Endothelial cell (in vitro differentiated cells): Measurements from ENCODE around the gene DCTD. TPM values are rescaled to one million over a fixed set of nuclear protein-coding genes. Genes with fewer than 3 reads are reported as not detected.
A peak's percentile ranks its signal among the peaks of the same experiment; 100 is the strongest.

Source experiments
- DNase-seq: peaks from one replicate; pipeline ENCODE4 v3.0.0; 2021; ENCODE audit warnings: low spot score
- H3K27ac Mint-ChIP-seq: one replicate; pipeline ENCODE4 v1.8.0; 2021; ENCODE audit warnings: mixed read lengths, inconsistent platforms; ENCODE audit not compliant: unreplicated experiment
- H3K27me3 Mint-ChIP-seq: one replicate; pipeline ENCODE4 v1.8.0; 2021; ENCODE audit warnings: mild to moderate bottlenecking, moderate library complexity, mixed read lengths, inconsistent platforms; ENCODE audit not compliant: unreplicated experiment
- H3K36me3 Mint-ChIP-seq: one replicate; pipeline ENCODE4 v1.8.0; 2021; ENCODE audit warnings: mild to moderate bottlenecking, low read depth, mixed read lengths, inconsistent platforms; ENCODE audit not compliant: unreplicated experiment
- H3K4me1 Mint-ChIP-seq: one replicate; pipeline ENCODE4 v1.8.0; 2021; ENCODE audit warnings: mild to moderate bottlenecking, mixed read lengths, inconsistent platforms; ENCODE audit not compliant: unreplicated experiment
- H3K4me3 Mint-ChIP-seq: one replicate; pipeline ENCODE4 v1.8.0; 2021; ENCODE audit warnings: mild to moderate bottlenecking, mixed read lengths, inconsistent platforms; ENCODE audit not compliant: unreplicated experiment
- H3K9me3 Mint-ChIP-seq: one replicate; pipeline ENCODE4 v1.8.0; 2021; ENCODE audit warnings: mixed read lengths, inconsistent platforms; ENCODE audit not compliant: unreplicated experiment
- total RNA-seq: library from RNA; stranded (reverse); fragmentation: NEBNext Ultra II Directional; extraction: Animal tissue kit (Norgen Biotek cat#: 25700); gene quantifications from one replicate; pipeline ENCODE4 v1.2.1, GENCODE V29; 2021; ENCODE audit not compliant: unreplicated experiment
- TF ChIP-seq, protein P1 (sequence below): fragments of 200-600 bp; sonication (generic); IDR thresholded peaks from one replicate; pipeline ENCODE4 v1.5.0; 2021; ENCODE audit warnings: antibody characterized with exemption; ENCODE audit not compliant: unreplicated experiment

The DCTD gene
- total RNA-seq, 1 donor from 2014 or later = 115 TPM

- TF ChIP-seq, protein P1, sequence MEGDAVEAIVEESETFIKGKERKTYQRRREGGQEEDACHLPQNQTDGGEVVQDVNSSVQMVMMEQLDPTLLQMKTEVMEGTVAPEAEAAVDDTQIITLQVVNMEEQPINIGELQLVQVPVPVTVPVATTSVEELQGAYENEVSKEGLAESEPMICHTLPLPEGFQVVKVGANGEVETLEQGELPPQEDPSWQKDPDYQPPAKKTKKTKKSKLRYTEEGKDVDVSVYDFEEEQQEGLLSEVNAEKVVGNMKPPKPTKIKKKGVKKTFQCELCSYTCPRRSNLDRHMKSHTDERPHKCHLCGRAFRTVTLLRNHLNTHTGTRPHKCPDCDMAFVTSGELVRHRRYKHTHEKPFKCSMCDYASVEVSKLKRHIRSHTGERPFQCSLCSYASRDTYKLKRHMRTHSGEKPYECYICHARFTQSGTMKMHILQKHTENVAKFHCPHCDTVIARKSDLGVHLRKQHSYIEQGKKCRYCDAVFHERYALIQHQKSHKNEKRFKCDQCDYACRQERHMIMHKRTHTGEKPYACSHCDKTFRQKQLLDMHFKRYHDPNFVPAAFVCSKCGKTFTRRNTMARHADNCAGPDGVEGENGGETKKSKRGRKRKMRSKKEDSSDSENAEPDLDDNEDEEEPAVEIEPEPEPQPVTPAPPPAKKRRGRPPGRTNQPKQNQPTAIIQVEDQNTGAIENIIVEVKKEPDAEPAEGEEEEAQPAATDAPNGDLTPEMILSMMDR = no peak
- DNase-seq = no peak
- Mint-ChIP-seq H3K4me3 (no peak overlapping the region), H3K36me3 (peaks cover 41% of the 10 kb centered on the region), H3K27me3 (peaks cover 3% of the 10 kb centered on the region), H3K4me1 (peaks cover 6% of the 10 kb centered on the region), H3K27ac (no peak overlapping the region), H3K9me3 (no peaks in the 10 kb centered on the region)
These were observed 9.1 kb downstream of the DCTD start for GRCh38 chr4:182908124-182908523.

DNA sequence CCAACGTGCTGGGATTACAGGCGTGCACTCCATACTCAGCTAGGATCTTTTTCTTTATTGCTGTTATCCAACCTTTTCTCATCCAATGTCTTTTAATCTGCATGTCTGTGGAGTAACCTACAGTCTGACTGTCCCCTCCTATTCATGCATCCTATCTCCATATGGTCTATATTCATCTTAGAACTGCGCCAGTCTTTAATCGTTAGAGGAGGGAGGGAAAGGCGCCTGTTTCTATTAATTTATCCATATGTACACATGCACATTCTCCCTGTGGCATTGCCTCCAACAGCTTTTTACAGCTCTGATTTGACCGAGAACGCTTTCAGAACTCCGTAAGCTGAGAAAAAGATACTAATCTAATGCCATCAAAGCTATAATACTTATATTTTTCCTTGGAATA lies 9.8 kb downstream of the DCTD start:
- peaks cover 37% of the 10 kb centered on the region for H3K36me3 Mint-ChIP-seq
- TF ChIP-seq, protein P1 = no peak
- H3K4me3 Mint-ChIP-seq = no peak overlapping the region
- DNase-seq = no peak
- peaks cover 5% of the 10 kb centered on the region for H3K4me1 Mint-ChIP-seq
- H3K27ac Mint-ChIP-seq = no peak overlapping the region
- H3K27me3 Mint-ChIP-seq = peaks cover 3% of the 10 kb centered on the region
- no peaks in the 10 kb centered on the region for H3K9me3 Mint-ChIP-seq

- peaks cover 36% of the 10 kb centered on the region for H3K36me3 Mint-ChIP-seq
- peaks cover 3% of the 10 kb centered on the region for H3K27me3 Mint-ChIP-seq
- no peak for DNase-seq
- H3K9me3 Mint-ChIP-seq = no peaks in the 10 kb centered on the region
- H3K27ac Mint-ChIP-seq = no peak overlapping the region
- no peak overlapping the region for H3K4me3 Mint-ChIP-seq
- TF ChIP-seq, protein P1 = no peak
- peaks cover 5% of the 10 kb centered on the region for H3K4me1 Mint-ChIP-seq
These were observed 10.4 kb downstream of the DCTD start for GRCh38 chr4:182906786-182907185.

DNA sequence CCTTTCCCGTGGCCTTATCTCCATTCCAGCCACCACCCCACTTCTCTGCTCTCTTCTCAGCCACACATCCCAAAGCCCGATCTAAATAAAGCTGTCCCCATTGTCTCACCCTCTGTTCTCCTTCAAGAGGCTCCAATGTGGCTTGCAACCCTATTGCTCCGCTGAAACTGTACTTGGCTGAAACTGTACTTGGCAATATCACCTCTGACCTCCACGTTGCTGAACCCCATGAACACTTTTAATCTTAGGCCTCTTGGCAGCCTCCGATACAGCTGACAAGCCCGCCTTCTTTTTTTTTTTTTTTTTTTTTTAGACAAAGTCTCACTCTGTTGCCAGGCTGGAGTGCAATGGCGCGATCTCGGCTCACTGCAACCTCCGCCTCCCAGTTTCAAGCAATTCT lies 12.1 kb downstream of the DCTD start:
- H3K4me3 Mint-ChIP-seq = no peak overlapping the region
- peaks cover 32% of the 10 kb centered on the region for H3K36me3 Mint-ChIP-seq
- TF ChIP-seq, protein P1 = no peak
- H3K9me3 Mint-ChIP-seq = no peaks in the 10 kb centered on the region
- no peak for DNase-seq
- H3K27me3 Mint-ChIP-seq = peaks cover 3% of the 10 kb centered on the region
- peak overlapping the region; percentile 26 for H3K27ac Mint-ChIP-seq
- H3K4me1 Mint-ChIP-seq = peaks cover 5% of the 10 kb centered on the region

DNA sequence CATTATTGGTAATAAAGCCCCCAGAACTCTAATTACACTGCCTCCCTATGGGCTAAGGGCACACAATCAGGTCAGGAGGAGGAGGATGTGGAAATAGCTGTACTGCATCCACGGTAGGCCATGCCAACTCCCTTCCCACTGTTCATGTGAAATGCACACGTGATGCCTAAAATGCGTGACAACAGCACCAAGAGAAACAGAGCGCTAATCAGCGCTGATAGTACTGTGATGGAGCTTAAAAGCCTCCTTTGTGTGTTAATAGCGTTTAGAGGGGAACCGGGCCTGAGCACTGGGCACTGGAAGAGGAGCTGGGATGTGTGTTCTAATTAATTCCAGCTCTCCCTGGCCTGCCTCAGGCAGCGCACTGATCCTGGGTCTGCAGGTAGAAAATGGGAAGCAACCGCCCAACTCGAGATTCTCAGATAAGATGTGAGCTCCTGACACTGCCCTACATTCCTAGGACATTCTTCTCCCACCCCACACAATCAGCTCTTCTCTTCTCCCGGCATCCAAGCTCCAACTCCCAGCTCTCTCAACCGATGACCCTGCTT lies 12.9 kb downstream of the DCTD start:
- Mint-ChIP-seq H3K27ac (peak overlapping the region; percentile 26), H3K4me3 (no peak overlapping the region), H3K9me3 (no peaks in the 10 kb centered on the region), H3K4me1 (peaks cover 5% of the 10 kb centered on the region), H3K27me3 (peaks cover 3% of the 10 kb centered on the region), H3K36me3 (peaks cover 32% of the 10 kb centered on the region)
- TF ChIP-seq, protein P1 = no peak
- no peak for DNase-seq
